Vagina (tissue), 2 donors: Measurements from ENCODE around the gene CISH. TPM values are rescaled to one million over a fixed set of nuclear protein-coding genes. Genes with fewer than 3 reads are reported as not detected.

Experiments used
- DNase-seq, 2 donors: peaks; one replicate each; pipeline ENCODE4 v3.0.0-alpha.2; 2017; ENCODE audit errors: extremely low spot score in 2 of 2
- H3K27ac ChIP-seq: fragments of 200-600 bp; sonication (generic); one replicate; pipeline ENCODE4 v1.5.1; 2019
- H3K27me3 ChIP-seq: fragments of 200-600 bp; sonication (generic); one replicate; pipeline ENCODE4 v1.5.1; 2019
- H3K36me3 ChIP-seq, 2 donors: fragments of 200-600 bp; sonication (generic); one replicate each; pipeline ENCODE4 v1.5.1; 2017 to 2019
- H3K4me1 ChIP-seq: fragments of 200-600 bp; sonication (generic); one replicate; pipeline ENCODE4 v1.5.1; 2019
- H3K4me3 ChIP-seq, 2 donors: fragments of 200-600 bp; sonication (generic); 1 replicate in 1 of 2; 2 replicates in 1 of 2; pipeline ENCODE4 v1.5.1; 2016 to 2019
- H3K9me3 ChIP-seq: fragments of 200-600 bp; sonication (generic); one replicate; pipeline ENCODE4 v1.5.1; 2019
- POLR2A ChIP-seq, 2 donors: fragments of 450-650 bp; IDR thresholded peaks; one replicate each; pipeline ENCODE4 v1.6.1; 2017; ENCODE audit warnings: antibody characterized with exemption in 2 of 2, mild to moderate bottlenecking in 2 of 2, moderate library complexity in 2 of 2
- POLR2AphosphoS5 ChIP-seq, 2 donors: sonication (generic); formaldehyde crosslinking; IDR thresholded peaks; one replicate each; pipeline ENCODE4 v1.9.0; 2017; ENCODE audit warnings: antibody characterized with exemption in 2 of 2, mild to moderate bottlenecking in 2 of 2, low read depth in 1 of 2; ENCODE audit not compliant: insufficient read depth in 1 of 2
- intact Hi-C: fragments of 100-400 bp; cut with DNase I; formaldehyde crosslinking; loops from one replicate; pipeline ENCODE4 v1.15.1; 2023
- total RNA-seq: library from RNA; depleted of rRNA; stranded (reverse); fragments of >200 nt; gene quantifications from one replicate; pipeline ENCODE4 v1.2.3, GENCODE V29; 2016
- TF ChIP-seq, protein P1 (sequence below), 3 experiments: fragments of 450-650 bp in 2 of 3; fragments of 200-600 bp in 1 of 3; sonication (generic) in 1 of 3; IDR thresholded peaks; one replicate each; pipeline ENCODE4 v1.5.1; 2017 to 2019; ENCODE audit warnings: antibody characterized with exemption in 3 of 3, mild to moderate bottlenecking in 2 of 3, moderate library complexity in 2 of 3

Gene CISH
- total RNA-seq, 1 donor from 2014 or later = 21.9 TPM

DNA sequence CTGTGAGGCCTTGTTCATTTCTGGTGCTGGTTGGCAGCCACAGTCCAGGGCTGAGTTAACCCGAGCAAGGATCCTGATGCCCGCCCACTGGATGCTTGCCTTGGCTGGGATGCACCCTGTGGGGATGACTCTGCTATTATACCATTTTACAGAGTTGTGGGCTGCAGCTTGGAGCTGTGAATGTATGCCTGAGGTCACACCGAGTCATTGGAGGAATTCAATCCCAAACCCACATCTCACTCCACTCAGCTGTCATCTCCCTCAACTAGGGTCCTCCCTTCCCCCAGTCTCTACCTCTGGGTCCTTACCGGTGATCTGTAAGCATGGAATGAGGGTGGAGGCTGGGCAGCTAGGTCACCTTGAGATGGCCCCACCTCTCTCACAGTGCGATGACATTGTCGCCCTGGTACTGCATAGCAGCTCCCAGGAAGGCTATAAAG, 27.5 kb upstream of the CISH start:
- Histone ChIP-seq H3K4me1 (peaks cover 9% of the 10 kb centered on the region), H3K27ac (no peak overlapping the region), H3K9me3 (no peaks in the 10 kb centered on the region), H3K4me3 (no peak overlapping the region), H3K36me3 (peaks cover 0 to 11% of the 10 kb centered on the region in 2 donors), H3K27me3 (no peaks in the 10 kb centered on the region)
- TF ChIP-seq POLR2A (IDR thresholded peaks at IDR 0.05) = no peak
- no peak for TF ChIP-seq POLR2AphosphoS5 (IDR thresholded peaks at IDR 0.05; ENCODE audit: insufficient read depth in 1 of 2, low read depth in 1 of 2)
- TF ChIP-seq, protein P1, sequence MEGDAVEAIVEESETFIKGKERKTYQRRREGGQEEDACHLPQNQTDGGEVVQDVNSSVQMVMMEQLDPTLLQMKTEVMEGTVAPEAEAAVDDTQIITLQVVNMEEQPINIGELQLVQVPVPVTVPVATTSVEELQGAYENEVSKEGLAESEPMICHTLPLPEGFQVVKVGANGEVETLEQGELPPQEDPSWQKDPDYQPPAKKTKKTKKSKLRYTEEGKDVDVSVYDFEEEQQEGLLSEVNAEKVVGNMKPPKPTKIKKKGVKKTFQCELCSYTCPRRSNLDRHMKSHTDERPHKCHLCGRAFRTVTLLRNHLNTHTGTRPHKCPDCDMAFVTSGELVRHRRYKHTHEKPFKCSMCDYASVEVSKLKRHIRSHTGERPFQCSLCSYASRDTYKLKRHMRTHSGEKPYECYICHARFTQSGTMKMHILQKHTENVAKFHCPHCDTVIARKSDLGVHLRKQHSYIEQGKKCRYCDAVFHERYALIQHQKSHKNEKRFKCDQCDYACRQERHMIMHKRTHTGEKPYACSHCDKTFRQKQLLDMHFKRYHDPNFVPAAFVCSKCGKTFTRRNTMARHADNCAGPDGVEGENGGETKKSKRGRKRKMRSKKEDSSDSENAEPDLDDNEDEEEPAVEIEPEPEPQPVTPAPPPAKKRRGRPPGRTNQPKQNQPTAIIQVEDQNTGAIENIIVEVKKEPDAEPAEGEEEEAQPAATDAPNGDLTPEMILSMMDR (IDR thresholded peaks at IDR 0.05) = no peak
- intact Hi-C loops = no loop called here
- DNase-seq = no peak

GRCh38 chr3:50637945-50638344, 26.4 kb upstream of the CISH start:
- Histone ChIP-seq H3K4me3 (no peak overlapping the region), H3K27ac (no peak overlapping the region), H3K9me3 (no peaks in the 10 kb centered on the region), H3K36me3 (peaks cover 0 to 8% of the 10 kb centered on the region in 2 donors), H3K4me1 (peaks cover 9% of the 10 kb centered on the region), H3K27me3 (no peaks in the 10 kb centered on the region)
- DNase-seq = no peak
- intact Hi-C loops = no loop called here
- no peak for TF ChIP-seq POLR2A (IDR thresholded peaks at IDR 0.05)
- TF ChIP-seq, protein P1 (IDR thresholded peaks at IDR 0.05) = no peak
- no peak for TF ChIP-seq POLR2AphosphoS5 (IDR thresholded peaks at IDR 0.05; ENCODE audit: insufficient read depth in 1 of 2, low read depth in 1 of 2)

DNA sequence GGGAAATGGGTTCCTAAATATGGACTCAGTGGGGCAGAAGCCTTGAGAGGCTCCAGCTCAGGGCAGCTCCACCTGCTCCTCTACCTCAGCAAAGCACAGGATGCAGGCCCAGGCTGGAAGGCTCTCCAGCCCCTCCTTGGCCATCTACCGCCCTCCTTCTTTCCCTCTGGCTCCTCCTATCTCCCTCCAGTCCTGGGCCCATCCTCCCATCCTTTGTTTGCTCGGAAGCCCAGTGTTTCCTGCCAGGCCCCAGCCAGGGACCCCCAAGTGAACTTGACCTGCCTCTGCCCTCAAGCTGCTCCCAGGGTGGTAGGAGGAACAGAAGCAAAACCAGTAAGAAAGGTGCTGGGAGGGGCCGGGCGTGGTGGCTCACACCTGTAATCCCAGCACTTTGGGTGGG, 25.4 kb upstream of the CISH start:
- no peak overlapping the region for H3K4me3 ChIP-seq
- H3K27ac ChIP-seq = no peak overlapping the region
- intact Hi-C loops = no loop called here
- H3K36me3 ChIP-seq = peaks cover 0 to 1% of the 10 kb centered on the region in 2 donors
- no peaks in the 10 kb centered on the region for H3K27me3 ChIP-seq
- peaks cover 18% of the 10 kb centered on the region for H3K4me1 ChIP-seq
- no peak for DNase-seq
- H3K9me3 ChIP-seq = no peaks in the 10 kb centered on the region
- TF ChIP-seq, protein P1 (IDR thresholded peaks at IDR 0.05) = no peak
- TF ChIP-seq POLR2A (IDR thresholded peaks at IDR 0.05) (no peak), POLR2AphosphoS5 (IDR thresholded peaks at IDR 0.05; ENCODE audit: insufficient read depth in 1 of 2, low read depth in 1 of 2) (no peak)

DNA sequence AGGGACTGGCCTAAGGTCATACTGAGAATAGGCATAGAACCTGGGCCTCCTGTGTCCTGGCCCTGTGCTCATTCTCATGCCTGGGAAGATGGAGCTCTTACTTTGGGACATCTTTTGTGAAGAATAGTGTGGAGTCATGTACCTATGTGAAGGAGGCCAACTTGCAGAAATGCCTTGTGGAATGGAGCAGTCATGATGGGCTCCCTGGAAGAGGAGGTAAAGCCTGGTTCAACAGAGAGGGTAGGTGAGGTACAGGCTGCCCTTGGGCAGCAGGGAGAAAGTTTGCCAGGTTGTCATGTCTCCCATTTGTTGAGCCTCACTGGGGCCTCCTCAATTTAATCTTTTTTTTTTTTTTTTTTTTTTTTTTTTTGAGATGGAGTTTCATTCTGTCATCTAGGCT, 23.5 kb upstream of the CISH start:
- H3K36me3 ChIP-seq = no peaks in the 10 kb centered on the region
- intact Hi-C loops = no loop called here
- no peaks in the 10 kb centered on the region for H3K9me3 ChIP-seq
- no peak for DNase-seq
- H3K27ac ChIP-seq = no peak overlapping the region
- H3K4me1 ChIP-seq = peaks cover 28% of the 10 kb centered on the region
- no peak overlapping the region for H3K4me3 ChIP-seq
- no peaks in the 10 kb centered on the region for H3K27me3 ChIP-seq
- no peak for TF ChIP-seq POLR2AphosphoS5 (IDR thresholded peaks at IDR 0.05; ENCODE audit: insufficient read depth in 1 of 2, low read depth in 1 of 2)
- no peak for TF ChIP-seq POLR2A (IDR thresholded peaks at IDR 0.05)
- TF ChIP-seq, protein P1 (IDR thresholded peaks at IDR 0.05) = no peak

DNA sequence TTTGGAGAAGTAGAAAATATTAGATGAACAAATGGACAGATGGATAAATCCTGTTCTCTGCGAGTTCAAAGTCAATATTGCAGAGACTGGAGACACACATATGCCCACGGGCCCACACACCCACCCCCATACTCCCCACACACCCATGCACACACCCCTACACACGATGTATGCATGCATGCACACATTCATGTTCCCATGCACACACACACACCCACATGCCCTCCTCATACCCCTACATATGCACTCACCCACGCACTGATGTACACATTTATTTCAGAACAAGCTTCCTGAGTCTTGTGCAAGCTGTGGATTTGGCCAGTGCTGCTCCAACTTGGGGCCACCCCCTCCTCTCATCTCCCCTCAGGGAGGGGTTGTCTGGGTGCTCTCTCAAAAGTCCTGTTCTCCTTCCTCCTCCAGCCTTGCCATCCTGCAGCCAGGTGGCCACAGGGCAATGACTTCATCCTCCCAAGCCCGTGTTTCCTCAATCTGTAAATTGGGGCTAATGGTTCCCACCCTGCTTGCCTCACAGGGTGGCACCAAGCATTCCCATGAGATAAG, 21.7 kb upstream of the CISH start:
- peaks cover 33% of the 10 kb centered on the region for H3K4me1 ChIP-seq
- intact Hi-C loops = no loop called here

More for the DNA sequence above, 21.7 kb upstream of the CISH start:
- no peaks in the 10 kb centered on the region for H3K36me3 ChIP-seq
- TF ChIP-seq POLR2A (IDR thresholded peaks at IDR 0.05) (no peak), POLR2AphosphoS5 (IDR thresholded peaks at IDR 0.05; ENCODE audit: insufficient read depth in 1 of 2, low read depth in 1 of 2) (no peak)
- TF ChIP-seq, protein P1 (IDR thresholded peaks at IDR 0.05) = no peak
- DNase-seq = no peak
- H3K9me3 ChIP-seq = no peaks in the 10 kb centered on the region
- no peak overlapping the region for H3K4me3 ChIP-seq
- no peaks in the 10 kb centered on the region for H3K27me3 ChIP-seq
- H3K27ac ChIP-seq = no peak overlapping the region
